Calu3 (cell line): ENCODE results near the gene SHISA6. TPM values are rescaled to one million over a fixed set of nuclear protein-coding genes. Genes with fewer than 3 reads are reported as not detected.

ENCODE experiments used
- BruUV-seq: library from RNA; stranded (reverse); fragments of 400-500 nt; replicated peaks from 2 replicates; lab custom pipeline; 2021; lab: Mats Ljungman, UMichigan
- CTCF ChIA-PET: fragments of 300-600 bp; sonication (Branson Sonifier 250); formaldehyde crosslinking; loops from one replicate; lab custom pipeline; 2022; ENCODE audit warnings: antibody characterized with exemption; lab: Charles Lee
- DNase-seq: peaks from one replicate; pipeline ENCODE4 v3.0.0; 2022
- H3K27ac Mint-ChIP-seq: one replicate; pipeline ENCODE4 v1.8.0; 2022; ENCODE audit warnings: mixed read lengths; ENCODE audit not compliant: unreplicated experiment
- H3K27me3 Mint-ChIP-seq: one replicate; pipeline ENCODE4 v1.8.0; 2022; ENCODE audit warnings: mixed read lengths; ENCODE audit not compliant: unreplicated experiment
- H3K36me3 Mint-ChIP-seq: one replicate; pipeline ENCODE4 v1.8.0; 2022; ENCODE audit warnings: mild to moderate bottlenecking, moderate library complexity, mixed read lengths; ENCODE audit not compliant: insufficient read depth, unreplicated experiment
- H3K4me1 Mint-ChIP-seq: one replicate; pipeline ENCODE4 v1.8.0; 2022; ENCODE audit warnings: mild to moderate bottlenecking, low read depth, mixed read lengths; ENCODE audit not compliant: unreplicated experiment
- H3K4me3 Mint-ChIP-seq: one replicate; pipeline ENCODE4 v1.8.0; 2022; ENCODE audit warnings: mild to moderate bottlenecking, low read depth, moderate library complexity, mixed read lengths; ENCODE audit not compliant: unreplicated experiment
- H3K9me3 Mint-ChIP-seq: one replicate; pipeline ENCODE4 v1.8.0; 2022; ENCODE audit warnings: low read depth, mixed read lengths; ENCODE audit not compliant: unreplicated experiment
- intact Hi-C: fragments of 100-400 bp; cut with micrococcal nuclease; formaldehyde crosslinking; loops from one replicate; pipeline ENCODE4 v1.10.0; 2022; ENCODE audit not compliant: unreplicated experiment
- total RNA-seq: library from RNA; stranded (reverse); gene quantifications from 2 replicates; pipeline ENCODE4 v1.2.3, GENCODE V29; 2022
- TF ChIP-seq, protein P1 (sequence below): fragments of 200-600 bp; IDR thresholded peaks from one replicate; pipeline ENCODE4 v1.8.0; 2022; ENCODE audit warnings: antibody characterized with exemption; ENCODE audit not compliant: unreplicated experiment

SHISA6 gene
- total RNA-seq, 1 experiment from 2014 or later = not detected

DNA sequence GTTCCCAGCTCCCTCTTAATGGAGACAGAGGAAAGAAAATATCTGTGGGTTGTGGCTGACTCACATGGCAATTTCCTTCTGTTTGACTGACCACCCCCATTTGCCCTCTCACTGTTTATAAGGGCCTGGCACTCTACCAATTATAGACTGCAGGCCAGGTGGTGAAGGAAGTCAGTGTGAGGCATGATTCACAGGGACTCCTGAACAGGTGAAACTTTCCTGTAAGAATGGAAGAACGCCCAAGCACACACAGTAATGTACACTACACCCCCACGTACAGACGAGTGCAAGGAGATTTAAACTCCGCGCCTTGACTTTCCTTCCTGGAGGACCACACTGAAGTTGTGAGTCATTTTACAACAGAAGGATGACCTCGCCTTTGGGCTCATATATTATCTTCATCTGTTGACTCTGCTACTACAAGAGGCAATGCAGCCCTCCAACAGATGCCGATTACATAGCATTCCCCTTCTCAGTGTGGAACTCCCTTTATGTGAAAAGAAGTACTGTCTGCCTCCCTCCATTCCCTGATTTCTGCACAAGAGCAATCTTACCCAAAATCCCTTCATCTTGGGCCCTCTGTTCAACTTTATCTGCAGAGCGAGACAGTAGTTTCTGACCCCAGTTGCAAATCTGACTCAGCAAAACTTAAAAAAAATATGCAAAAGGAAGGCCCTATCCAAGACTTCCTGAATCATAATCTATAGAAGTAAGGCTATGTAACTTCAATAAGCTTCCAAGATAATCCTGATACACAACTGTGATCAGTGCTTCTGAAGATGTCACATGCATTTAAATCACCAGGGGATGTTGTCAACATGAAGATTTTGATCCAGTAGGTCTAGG is 163.6 kb downstream of the SHISA6 start:
- peaks cover 12% of the 10 kb centered on the region for H3K9me3 Mint-ChIP-seq
- intact Hi-C loops = no loop called here

DNA sequence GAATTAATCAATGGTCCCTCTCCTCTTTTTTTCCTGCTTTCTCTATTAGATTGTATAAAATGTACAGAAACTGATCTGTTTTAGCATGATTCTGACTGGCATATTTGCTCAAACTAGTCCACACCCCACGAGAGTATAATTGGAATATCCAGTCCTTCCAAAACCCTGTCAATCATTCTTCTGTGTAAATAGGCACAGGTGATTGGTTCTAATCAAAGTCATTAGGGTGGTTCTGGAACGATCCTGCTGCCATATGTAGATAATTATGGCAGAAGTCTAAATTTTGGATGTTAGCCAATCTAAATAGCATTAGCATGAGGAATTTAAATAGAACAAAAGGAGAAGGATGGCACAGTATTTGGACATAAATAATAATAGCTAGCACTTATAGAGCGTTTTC is 165.7 kb downstream of the SHISA6 start:
- no peaks in the 10 kb centered on the region for H3K36me3 Mint-ChIP-seq
- H3K4me3 Mint-ChIP-seq = no peak overlapping the region
- no TSS peak for BruUV-seq
- H3K9me3 Mint-ChIP-seq = peaks cover 8% of the 10 kb centered on the region
- no peaks in the 10 kb centered on the region for H3K4me1 Mint-ChIP-seq
- TF ChIP-seq, protein P1, sequence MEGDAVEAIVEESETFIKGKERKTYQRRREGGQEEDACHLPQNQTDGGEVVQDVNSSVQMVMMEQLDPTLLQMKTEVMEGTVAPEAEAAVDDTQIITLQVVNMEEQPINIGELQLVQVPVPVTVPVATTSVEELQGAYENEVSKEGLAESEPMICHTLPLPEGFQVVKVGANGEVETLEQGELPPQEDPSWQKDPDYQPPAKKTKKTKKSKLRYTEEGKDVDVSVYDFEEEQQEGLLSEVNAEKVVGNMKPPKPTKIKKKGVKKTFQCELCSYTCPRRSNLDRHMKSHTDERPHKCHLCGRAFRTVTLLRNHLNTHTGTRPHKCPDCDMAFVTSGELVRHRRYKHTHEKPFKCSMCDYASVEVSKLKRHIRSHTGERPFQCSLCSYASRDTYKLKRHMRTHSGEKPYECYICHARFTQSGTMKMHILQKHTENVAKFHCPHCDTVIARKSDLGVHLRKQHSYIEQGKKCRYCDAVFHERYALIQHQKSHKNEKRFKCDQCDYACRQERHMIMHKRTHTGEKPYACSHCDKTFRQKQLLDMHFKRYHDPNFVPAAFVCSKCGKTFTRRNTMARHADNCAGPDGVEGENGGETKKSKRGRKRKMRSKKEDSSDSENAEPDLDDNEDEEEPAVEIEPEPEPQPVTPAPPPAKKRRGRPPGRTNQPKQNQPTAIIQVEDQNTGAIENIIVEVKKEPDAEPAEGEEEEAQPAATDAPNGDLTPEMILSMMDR = no peak
- CTCF ChIA-PET = no interaction called here
- no peaks in the 10 kb centered on the region for H3K27me3 Mint-ChIP-seq
- intact Hi-C loops = no loop called here
- no peak overlapping the region for H3K27ac Mint-ChIP-seq
- no peak for DNase-seq

More for the DNA sequence above, 163.6 kb downstream of the SHISA6 start:
- no TSS peak for BruUV-seq
- CTCF ChIA-PET = no interaction called here
- TF ChIP-seq, protein P1 = no peak
- Mint-ChIP-seq H3K36me3 (no peaks in the 10 kb centered on the region), H3K4me1 (no peaks in the 10 kb centered on the region), H3K27ac (no peak overlapping the region), H3K27me3 (no peaks in the 10 kb centered on the region), H3K4me3 (no peak overlapping the region)
- DNase-seq = peak; percentile 10

DNA sequence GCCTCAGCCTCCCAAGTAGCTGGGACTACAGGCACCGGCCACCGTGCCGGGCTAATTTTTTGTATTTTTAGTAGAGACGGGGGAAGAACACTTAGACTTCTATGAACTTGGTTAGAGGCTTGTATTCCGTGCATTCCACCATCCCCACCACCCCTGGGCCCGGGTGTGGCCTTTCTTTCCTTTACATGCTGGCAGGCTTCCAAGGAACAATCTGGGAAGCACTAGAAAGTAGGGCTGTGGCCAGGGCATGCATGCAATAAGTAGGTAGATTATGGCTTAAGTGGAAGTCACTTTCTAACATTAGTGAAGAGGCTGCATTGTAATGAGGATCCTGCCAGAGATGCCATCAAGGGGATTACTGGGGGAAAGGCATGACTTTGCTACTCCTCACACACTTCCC is 171.6 kb downstream of the SHISA6 start:
- Mint-ChIP-seq H3K27me3 (no peaks in the 10 kb centered on the region), H3K4me1 (no peaks in the 10 kb centered on the region), H3K4me3 (no peak overlapping the region), H3K9me3 (peaks cover 3% of the 10 kb centered on the region), H3K27ac (no peak overlapping the region), H3K36me3 (no peaks in the 10 kb centered on the region)
- BruUV-seq = no TSS peak
- TF ChIP-seq, protein P1 = no peak
- DNase-seq = no peak
- intact Hi-C loops = no loop called here
- CTCF ChIA-PET = no interaction called here

DNA sequence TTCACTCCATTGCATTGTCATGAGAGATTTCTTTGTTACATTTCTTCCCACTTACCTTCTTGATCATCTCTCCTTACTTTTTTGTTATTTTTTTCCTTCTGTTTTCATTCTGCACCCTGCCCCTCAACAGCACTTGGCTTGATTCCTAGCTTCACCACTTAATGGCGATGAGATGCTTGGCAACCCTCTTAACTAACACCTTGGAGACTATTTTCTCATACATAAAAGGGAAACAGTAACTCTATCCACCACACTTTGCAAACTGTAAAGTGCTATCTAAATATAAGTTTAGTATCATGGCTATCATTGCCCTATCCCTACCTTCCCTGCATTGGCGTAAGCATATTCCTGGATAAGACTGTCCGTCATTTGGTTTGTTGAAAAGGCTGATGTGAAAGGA is 177.3 kb downstream of the SHISA6 start:
- CTCF ChIA-PET = no interaction called here
- no peaks in the 10 kb centered on the region for H3K4me1 Mint-ChIP-seq

More for the DNA sequence above, 177.3 kb downstream of the SHISA6 start:
- Mint-ChIP-seq H3K9me3 (peaks cover 5% of the 10 kb centered on the region), H3K27me3 (no peaks in the 10 kb centered on the region), H3K27ac (no peak overlapping the region), H3K4me3 (no peak overlapping the region), H3K36me3 (no peaks in the 10 kb centered on the region)
- intact Hi-C loops = no loop called here
- BruUV-seq = no TSS peak
- no peak for DNase-seq
- TF ChIP-seq, protein P1 = no peak
